Measurements from ENCODE around the gene PRDM16.

- TF ChIP-seq PATZ1 (CRISPR knock-in tag; IDR thresholded peaks at IDR 0.05; ENCODE audit: borderline replicate concordance) (no peak), ZC3H10 (CRISPR knock-in tag; IDR thresholded peaks at IDR 0.05) (no peak), ZNF8 (CRISPR knock-in tag; IDR thresholded peaks at IDR 0.05) (no peak), POU6F1 (CRISPR knock-in tag; IDR thresholded peaks at IDR 0.05; ENCODE audit: borderline replicate concordance, low read depth) (no peak), OSR1 (CRISPR knock-in tag; IDR thresholded peaks at IDR 0.05) (no peak), ESRRG (CRISPR knock-in tag; IDR thresholded peaks at IDR 0.05) (no peak)
Observed at GRCh38 chr1:3257788-3258187, 188.8 kb downstream of the PRDM16 start.
